DMS53 treated with DMSO at 0.1 percent for 48 hours (cell line): ENCODE data around the gene SERPINB10.

Experiments
- DNase-seq: peaks from one replicate; lab custom pipeline; 2025; ENCODE audit not compliant: unreplicated experiment; lab: John Stamatoyannopoulos, UW

SERPINB10 gene

GRCh38 chr18:63979409-63979920 is 71.7 kb downstream of the SERPINB10 start:
- DNase-seq: peak; percentile 85

GRCh38 chr18:63980027-63980426 is 72.3 kb downstream of the SERPINB10 start:
- no peak for DNase-seq

- no peak for DNase-seq
Observed at GRCh38 chr18:63980896-63981460, 73.2 kb downstream of the SERPINB10 start.

GRCh38 chr18:63981719-63982118 is 74.0 kb downstream of the SERPINB10 start:
- no peak for DNase-seq

GRCh38 chr18:63982361-63982760 is 74.6 kb downstream of the SERPINB10 start:
- DNase-seq: no peak
